Mucosa of descending colon (tissue), 3 donors: Measurements from ENCODE around the gene TSPAN32. TPM values are rescaled to one million over a fixed set of nuclear protein-coding genes. Genes with fewer than 3 reads are reported as not detected.
A peak's percentile ranks its signal among the peaks of the same experiment; 100 is the strongest.

Experiments used
- ATAC-seq: fragments of 200-7000 bp; cut with Tn5 transposase; one replicate; pipeline ENCODE4 v1.9.1; 2020; ENCODE audit warnings: mild to moderate bottlenecking, moderate library complexity
- DNase-seq, 3 donors: peaks; one replicate each; pipeline ENCODE4 v3.0.0-alpha.2; 2020
- H3K36me3 ChIP-seq: fragments of 200-600 bp; one replicate; pipeline ENCODE4 v1.8.0; 2021; ENCODE audit warnings: low read depth, mild to moderate bottlenecking
- H3K4me1 ChIP-seq: fragments of 200-600 bp; one replicate; pipeline ENCODE4 v1.8.0; 2021; ENCODE audit warnings: low read depth, mild to moderate bottlenecking
- H3K4me3 ChIP-seq: fragments of 200-600 bp; one replicate; pipeline ENCODE4 v1.8.0; 2021; ENCODE audit warnings: mild to moderate bottlenecking
- H3K9me3 ChIP-seq: fragments of 200-600 bp; one replicate; pipeline ENCODE4 v1.8.0; 2021; ENCODE audit warnings: mild to moderate bottlenecking
- CTCF ChIP-seq: fragments of 200-600 bp; IDR thresholded peaks from one replicate; pipeline ENCODE4 v1.8.0; 2022; ENCODE audit warnings: antibody characterized with exemption, mild to moderate bottlenecking
- intact Hi-C, 2 donors: fragments of 100-400 bp; cut with DNase I in 1 of 2; cut with micrococcal nuclease in 1 of 2; formaldehyde crosslinking; loops; one replicate each; pipeline versions ENCODE4 v1.11.0 to v1.11.1; 2022; cut with DNase I, micrococcal nuclease
- total RNA-seq, 3 donors: library from RNA; stranded (reverse); fragmentation: NEBNext Ultra II Directional in 2 of 3; extraction: Animal tissue kit (Norgen Biotek cat#: 25700) in 2 of 3; gene quantifications; one replicate each; pipeline versions ENCODE4 v1.2.1 to v1.2.4, GENCODE V29; 2021 to 2023
- donor health status: DM: no; HTN: no; CAD: no; lungs with moderate emphysema.
- donor health status: DM: no; HTN: no; CAD: no.
- donor health status: DM: no; HTN: yes; CAD: no.

TSPAN32 gene
- total RNA-seq, 3 donors from 2014 or later, result 1.2 to 2.8 (median 2.6) TPM

GRCh38 chr11:2309251-2310072 lies 7.6 kb downstream of the TSPAN32 start:
- intact Hi-C loops, result no loop called here
- DNase-seq, result peak in 1 of 3 donors; percentile 36

GRCh38 chr11:2310073-2310785 lies 8.4 kb downstream of the TSPAN32 start:
- ATAC-seq (no peak), DNase-seq (peak in 1 of 3 donors; percentile 22)
- Histone ChIP-seq H3K9me3 (no peaks in the 10 kb centered on the region), H3K4me1 (peaks cover 14% of the 10 kb centered on the region), H3K36me3 (no peaks in the 10 kb centered on the region), H3K4me3 (no peak overlapping the region)
- TF ChIP-seq CTCF, result no peak
- intact Hi-C loops, result no loop called here

More at GRCh38 chr11:2309251-2310072, 7.6 kb downstream of the TSPAN32 start:
- no peak for ATAC-seq
- Histone ChIP-seq H3K36me3 (no peaks in the 10 kb centered on the region), H3K9me3 (no peaks in the 10 kb centered on the region), H3K4me1 (peaks cover 12% of the 10 kb centered on the region), H3K4me3 (no peak overlapping the region)
- TF ChIP-seq CTCF, result no peak

GRCh38 chr11:2310786-2311352 lies 9.1 kb downstream of the TSPAN32 start:
- no peaks in the 10 kb centered on the region for H3K36me3 ChIP-seq

GRCh38 chr11:2311353-2312133 lies 9.7 kb downstream of the TSPAN32 start:
- DNase-seq (peak in 1 of 3 donors; percentile 22), ATAC-seq (no peak)
- no peak overlapping the region for H3K4me3 ChIP-seq
- TF ChIP-seq CTCF, result no peak
- H3K9me3 ChIP-seq, result no peaks in the 10 kb centered on the region
- no peaks in the 10 kb centered on the region for H3K36me3 ChIP-seq
- intact Hi-C loops, result no loop called here
- peaks cover 10% of the 10 kb centered on the region for H3K4me1 ChIP-seq

More at GRCh38 chr11:2310786-2311352, 9.1 kb downstream of the TSPAN32 start:
- Histone ChIP-seq H3K4me1 (peaks cover 10% of the 10 kb centered on the region), H3K4me3 (no peak overlapping the region), H3K9me3 (no peaks in the 10 kb centered on the region)
- intact Hi-C loops, result no loop called here
- DNase-seq (peak in 1 of 3 donors; percentile 40), ATAC-seq (no peak)
- no peak for TF ChIP-seq CTCF
